ENCODE data around the gene MECP2.

The MECP2 gene

GRCh38 chrX:154008521-154008920, 89.0 kb downstream of the MECP2 start:
- 0 out of 2 replicates have a peak, but pooled peaks cover 2% of the 10 kb centered on the region for H3K36me3 ChIP-seq (ENCODE audit: insufficient read depth)
- H3K79me2 ChIP-seq (ENCODE audit: insufficient read depth, low read depth) = no peaks in the 10 kb centered on the region
- no peak overlapping the region for H3K4me3 ChIP-seq (IDR thresholded peaks at IDR 0.05; ENCODE audit: insufficient read depth, low read depth, low read length)
- H3K9ac ChIP-seq = no peak overlapping the region; the same call in 1 of the 2 replicates
- TF ChIP-seq CTCF (conservative IDR thresholded peaks at IDR 0.05; ENCODE audit: low read depth, low read length) = no peak
- H3K27ac ChIP-seq = peak overlapping the region; percentile 42; the same call in 1 of the 2 replicates
- peak overlapping the region; percentile 21; the same call in 1 of the 2 replicates for H3K4me2 ChIP-seq
- no peaks in the 10 kb centered on the region for H3K27me3 ChIP-seq (ENCODE audit: insufficient read depth, low read depth)
- H4K20me1 ChIP-seq (ENCODE audit: insufficient read depth) = no peaks in the 10 kb centered on the region
- H3K4me1 ChIP-seq (ENCODE audit: low read depth, poor library complexity, severe bottlenecking) = peaks cover 45% of the 10 kb centered on the region
- no peak overlapping the region for H2AFZ ChIP-seq (ENCODE audit: low read depth)

- H3K27ac ChIP-seq = no peak overlapping the region
- H3K4me1 ChIP-seq (ENCODE audit: low read depth, poor library complexity, severe bottlenecking) = peaks cover 56% of the 10 kb centered on the region
- no peak for TF ChIP-seq CTCF (conservative IDR thresholded peaks at IDR 0.05; ENCODE audit: low read depth, low read length)
- no peak overlapping the region for H3K4me3 ChIP-seq (IDR thresholded peaks at IDR 0.05; ENCODE audit: insufficient read depth, low read depth, low read length)
- H2AFZ ChIP-seq (ENCODE audit: low read depth) = no peak overlapping the region
- H3K36me3 ChIP-seq (ENCODE audit: insufficient read depth) = no peaks in the 10 kb centered on the region
- no peaks in the 10 kb centered on the region for H3K27me3 ChIP-seq (ENCODE audit: insufficient read depth, low read depth)
- H3K4me2 ChIP-seq = no peak overlapping the region
- H3K9ac ChIP-seq = no peak overlapping the region
- no peaks in the 10 kb centered on the region for H3K79me2 ChIP-seq (ENCODE audit: insufficient read depth, low read depth)
- H4K20me1 ChIP-seq (ENCODE audit: insufficient read depth) = no peaks in the 10 kb centered on the region
These were observed 90.6 kb downstream of the MECP2 start for GRCh38 chrX:154006947-154007346.

- TF ChIP-seq CTCF (conservative IDR thresholded peaks at IDR 0.05; ENCODE audit: low read depth, low read length) = no peak
- Histone ChIP-seq H2AFZ (ENCODE audit: low read depth) (no peak overlapping the region), H3K36me3 (ENCODE audit: insufficient read depth) (no peaks in the 10 kb centered on the region), H3K4me3 (IDR thresholded peaks at IDR 0.05; ENCODE audit: insufficient read depth, low read depth, low read length) (no peak overlapping the region), H3K4me2 (no peak overlapping the region), H3K27ac (no peak overlapping the region; the same call in 1 of the 2 replicates), H3K79me2 (ENCODE audit: insufficient read depth, low read depth) (no peaks in the 10 kb centered on the region), H3K27me3 (ENCODE audit: insufficient read depth, low read depth) (no peaks in the 10 kb centered on the region), H4K20me1 (ENCODE audit: insufficient read depth) (no peaks in the 10 kb centered on the region), H3K4me1 (ENCODE audit: low read depth, poor library complexity, severe bottlenecking) (peaks cover 53% of the 10 kb centered on the region), H3K9ac (no peak overlapping the region)
These were observed 93.2 kb downstream of the MECP2 start for GRCh38 chrX:154004315-154004714.

GRCh38 chrX:154002215-154002719, 95.2 kb downstream of the MECP2 start:
- Histone ChIP-seq H4K20me1 (ENCODE audit: insufficient read depth) (no peaks in the 10 kb centered on the region), H3K27me3 (ENCODE audit: insufficient read depth, low read depth) (no peaks in the 10 kb centered on the region), H2AFZ (ENCODE audit: low read depth) (no peak overlapping the region; the same call in 1 of the 2 replicates), H3K4me3 (IDR thresholded peaks at IDR 0.05; ENCODE audit: insufficient read depth, low read depth, low read length) (no peak overlapping the region), H3K4me1 (ENCODE audit: low read depth, poor library complexity, severe bottlenecking) (peaks cover 34% of the 10 kb centered on the region), H3K79me2 (ENCODE audit: insufficient read depth, low read depth) (no peaks in the 10 kb centered on the region), H3K27ac (peak overlapping the region; percentile 100), H3K36me3 (ENCODE audit: insufficient read depth) (no peaks in the 10 kb centered on the region), H3K4me2 (peak overlapping the region; percentile 85), H3K9ac (peak overlapping the region; percentile 89)
- no peak for TF ChIP-seq CTCF (conservative IDR thresholded peaks at IDR 0.05; ENCODE audit: low read depth, low read length)
